Fibroblast of pulmonary artery (primary cell): ENCODE data around the gene KLHL12.

Experiments used
- DNase-seq: peaks from one replicate; pipeline ENCODE4 v3.0.0-alpha.2; 2010; ENCODE audit warnings: low read depth
- H3K4me3 ChIP-seq: replicated peaks from 2 replicates; pipeline ENCODE4 v1.5.1; 2011; ENCODE audit warnings: low read depth, mild to moderate bottlenecking, control low read depth, low read length, moderate library complexity
- CTCF ChIP-seq: IDR thresholded peaks from 2 replicates; pipeline ENCODE4 v1.5.1; 2011; ENCODE audit warnings: mild to moderate bottlenecking, control low read depth, low read length, inconsistent platforms; ENCODE audit errors: missing control alignments

The KLHL12 gene

GRCh38 chr1:202844935-202845334, 82.1 kb downstream of the KLHL12 start:
- TF ChIP-seq CTCF = no peak
- peak; percentile 29 for DNase-seq

DNA sequence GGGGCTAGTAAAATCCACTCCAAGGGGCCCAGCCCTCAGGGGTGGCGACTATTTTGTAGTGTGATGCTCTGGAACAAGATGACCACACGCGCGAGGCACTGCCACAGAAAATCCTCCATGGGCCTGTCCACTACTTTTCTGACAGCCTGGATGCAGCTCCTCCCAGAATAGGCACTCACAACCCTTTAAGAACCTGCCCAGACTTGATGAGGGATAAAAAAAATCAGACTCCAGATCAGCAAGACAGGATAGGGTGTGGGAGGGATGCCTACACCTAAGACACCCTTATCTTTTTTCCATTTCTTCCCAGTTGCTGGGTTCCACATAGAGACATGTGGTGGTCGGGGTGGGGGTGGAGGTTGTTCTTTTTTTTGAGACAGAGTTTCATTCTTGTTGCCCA, 82.8 kb downstream of the KLHL12 start:
- no peak for TF ChIP-seq CTCF
- DNase-seq = no peak
- no peak overlapping the region for H3K4me3 ChIP-seq

More at GRCh38 chr1:202844935-202845334, 82.1 kb downstream of the KLHL12 start:
- no peak overlapping the region for H3K4me3 ChIP-seq

GRCh38 chr1:202843081-202843480, 84.0 kb downstream of the KLHL12 start:
- TF ChIP-seq CTCF = no peak
- H3K4me3 ChIP-seq = no peak overlapping the region
- no peak for DNase-seq
